ENCODE data around the gene RNFT2.

The RNFT2 gene

GRCh38 chr12:116708826-116709756 lies 29.0 kb upstream of the RNFT2 start (continued):
- TF ChIP-seq, protein P1, sequence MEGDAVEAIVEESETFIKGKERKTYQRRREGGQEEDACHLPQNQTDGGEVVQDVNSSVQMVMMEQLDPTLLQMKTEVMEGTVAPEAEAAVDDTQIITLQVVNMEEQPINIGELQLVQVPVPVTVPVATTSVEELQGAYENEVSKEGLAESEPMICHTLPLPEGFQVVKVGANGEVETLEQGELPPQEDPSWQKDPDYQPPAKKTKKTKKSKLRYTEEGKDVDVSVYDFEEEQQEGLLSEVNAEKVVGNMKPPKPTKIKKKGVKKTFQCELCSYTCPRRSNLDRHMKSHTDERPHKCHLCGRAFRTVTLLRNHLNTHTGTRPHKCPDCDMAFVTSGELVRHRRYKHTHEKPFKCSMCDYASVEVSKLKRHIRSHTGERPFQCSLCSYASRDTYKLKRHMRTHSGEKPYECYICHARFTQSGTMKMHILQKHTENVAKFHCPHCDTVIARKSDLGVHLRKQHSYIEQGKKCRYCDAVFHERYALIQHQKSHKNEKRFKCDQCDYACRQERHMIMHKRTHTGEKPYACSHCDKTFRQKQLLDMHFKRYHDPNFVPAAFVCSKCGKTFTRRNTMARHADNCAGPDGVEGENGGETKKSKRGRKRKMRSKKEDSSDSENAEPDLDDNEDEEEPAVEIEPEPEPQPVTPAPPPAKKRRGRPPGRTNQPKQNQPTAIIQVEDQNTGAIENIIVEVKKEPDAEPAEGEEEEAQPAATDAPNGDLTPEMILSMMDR (tag by site-specific recombination; IDR thresholded peaks at IDR 0.05), result peak; percentile 89
- TF ChIP-seq ZNF335 (tag by site-specific recombination; conservative IDR thresholded peaks at IDR 0.05) (no peak), ZNF530 (tag by site-specific recombination; IDR thresholded peaks at IDR 0.05; ENCODE audit: low read depth) (no peak), ZNF596 (tag by site-specific recombination; IDR thresholded peaks at IDR 0.05) (peak; percentile 13; the same call in 1 of the 2 replicates), MZF1 (tag by site-specific recombination; IDR thresholded peaks at IDR 0.05; ENCODE audit: borderline replicate concordance) (peak; percentile 63; the same call in 1 of the 2 replicates)
- TF ChIP-seq, protein P2, sequence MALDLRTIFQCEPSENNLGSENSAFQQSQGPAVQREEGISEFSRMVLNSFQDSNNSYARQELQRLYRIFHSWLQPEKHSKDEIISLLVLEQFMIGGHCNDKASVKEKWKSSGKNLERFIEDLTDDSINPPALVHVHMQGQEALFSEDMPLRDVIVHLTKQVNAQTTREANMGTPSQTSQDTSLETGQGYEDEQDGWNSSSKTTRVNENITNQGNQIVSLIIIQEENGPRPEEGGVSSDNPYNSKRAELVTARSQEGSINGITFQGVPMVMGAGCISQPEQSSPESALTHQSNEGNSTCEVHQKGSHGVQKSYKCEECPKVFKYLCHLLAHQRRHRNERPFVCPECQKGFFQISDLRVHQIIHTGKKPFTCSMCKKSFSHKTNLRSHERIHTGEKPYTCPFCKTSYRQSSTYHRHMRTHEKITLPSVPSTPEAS (tag by site-specific recombination; IDR thresholded peaks at IDR 0.05), result 0 out of 2 replicates have a peak, but pooled peaks have one; percentile 6

- Histone ChIP-seq H3K4me3 (ENCODE audit: low read depth, low read length) (no peak overlapping the region), H3K4me1 (ENCODE audit: control insufficient read depth, insufficient read depth, low read length) (peaks cover 18% of the 10 kb centered on the region), H3K9me3 (ENCODE audit: control insufficient read depth, insufficient read depth, low read depth, low read length) (no peaks in the 10 kb centered on the region), H3K36me3 (ENCODE audit: control insufficient read depth in 2 of 2, insufficient read depth in 1 of 2, low read length in 2 of 2) (no peaks in the 10 kb centered on the region), H3K27ac (ENCODE audit: extremely low read depth, low read depth, low read length) (no peak overlapping the region)
- POLR2A ChIA-PET, result interaction anchor here (0.5 to 0.6 kb wide), 2 partner anchors 9 to 83 kb away, joined by 3 read pairs; no protein-coding TSS in a partner anchor
- CTCF ChIA-PET, result interaction anchor here (0.5 to 2.3 kb wide), 14 partner anchors 9 to 787 kb away, joined by 3 to 16 read pairs (median 4); no protein-coding TSS in a partner anchor
- TF ChIP-seq ZNF629 (tag by site-specific recombination; IDR thresholded peaks at IDR 0.05) (no peak), ZNF654 (tag by site-specific recombination; IDR thresholded peaks at IDR 0.05; ENCODE audit: low read depth) (no peak), ZFHX2 (tag by site-specific recombination; conservative IDR thresholded peaks at IDR 0.05) (no peak), OVOL3 (tag by site-specific recombination; IDR thresholded peaks at IDR 0.05) (no peak), ZNF16 (tag by site-specific recombination; IDR thresholded peaks at IDR 0.05; ENCODE audit: low read depth) (no peak), ZNF660 (tag by site-specific recombination; IDR thresholded peaks at IDR 0.05) (no peak), ZNF292 (tag by site-specific recombination; IDR thresholded peaks at IDR 0.05; ENCODE audit: borderline replicate concordance, low read depth) (no peak), ZNF677 (tag by site-specific recombination; IDR thresholded peaks at IDR 0.05) (no peak), GLIS1 (tag by site-specific recombination; IDR thresholded peaks at IDR 0.05) (no peak), ZNF280D (tag by site-specific recombination; IDR thresholded peaks at IDR 0.05) (no peak), ZSCAN18 (tag by site-specific recombination; IDR thresholded peaks at IDR 0.05) (no peak), ZSCAN23 (tag by site-specific recombination; IDR thresholded peaks at IDR 0.05) (no peak), ZNF777 (tag by site-specific recombination; IDR thresholded peaks at IDR 0.05; ENCODE audit: borderline replicate concordance) (no peak), ZNF623 (tag by site-specific recombination; IDR thresholded peaks at IDR 0.05) (no peak), OSR2 (tag by site-specific recombination; IDR thresholded peaks at IDR 0.05) (no peak), ZNF221 (tag by site-specific recombination; IDR thresholded peaks at IDR 0.05; ENCODE audit: borderline replicate concordance) (no peak), IKZF3 (tag by site-specific recombination; IDR thresholded peaks at IDR 0.05) (no peak)
- TF ChIP-seq, protein P3, sequence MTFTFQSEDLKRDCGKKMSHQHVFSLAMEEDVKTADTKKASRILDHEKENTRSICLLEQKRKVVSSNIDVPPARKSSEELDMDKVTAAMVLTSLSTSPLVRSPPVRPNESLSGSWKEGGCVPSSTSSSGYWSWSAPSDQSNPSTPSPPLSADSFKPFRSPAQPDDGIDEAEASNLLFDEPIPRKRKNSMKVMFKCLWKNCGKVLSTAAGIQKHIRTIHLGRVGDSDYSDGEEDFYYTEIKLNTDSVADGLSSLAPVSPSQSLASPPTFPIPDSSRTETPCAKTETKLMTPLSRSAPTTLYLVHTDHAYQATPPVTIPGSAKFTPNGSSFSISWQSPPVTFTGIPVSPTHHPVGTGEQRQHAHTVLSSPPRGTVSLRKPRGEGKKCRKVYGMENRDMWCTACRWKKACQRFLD (tag by site-specific recombination; IDR thresholded peaks at IDR 0.05), result no peak
Observed at GRCh38 chr12:116709768-116710167, 28.3 kb upstream of the RNFT2 start.
